Calu3 (cell line): ENCODE results near the gene ARHGEF26. TPM values are rescaled to one million over a fixed set of nuclear protein-coding genes. Genes with fewer than 3 reads are reported as not detected.

ENCODE experiments used
- BruUV-seq: library from RNA; stranded (reverse); fragments of 400-500 nt; replicated peaks from 2 replicates; lab custom pipeline; 2021; lab: Mats Ljungman, UMichigan
- CTCF ChIA-PET: fragments of 300-600 bp; sonication (Branson Sonifier 250); formaldehyde crosslinking; loops from one replicate; lab custom pipeline; 2022; ENCODE audit warnings: antibody characterized with exemption; lab: Charles Lee
- DNase-seq: peaks from one replicate; pipeline ENCODE4 v3.0.0; 2022
- H3K27ac Mint-ChIP-seq: one replicate; pipeline ENCODE4 v1.8.0; 2022; ENCODE audit warnings: mixed read lengths; ENCODE audit not compliant: unreplicated experiment
- H3K27me3 Mint-ChIP-seq: one replicate; pipeline ENCODE4 v1.8.0; 2022; ENCODE audit warnings: mixed read lengths; ENCODE audit not compliant: unreplicated experiment
- H3K36me3 Mint-ChIP-seq: one replicate; pipeline ENCODE4 v1.8.0; 2022; ENCODE audit warnings: mild to moderate bottlenecking, moderate library complexity, mixed read lengths; ENCODE audit not compliant: insufficient read depth, unreplicated experiment
- H3K4me1 Mint-ChIP-seq: one replicate; pipeline ENCODE4 v1.8.0; 2022; ENCODE audit warnings: mild to moderate bottlenecking, low read depth, mixed read lengths; ENCODE audit not compliant: unreplicated experiment
- H3K4me3 Mint-ChIP-seq: one replicate; pipeline ENCODE4 v1.8.0; 2022; ENCODE audit warnings: mild to moderate bottlenecking, low read depth, moderate library complexity, mixed read lengths; ENCODE audit not compliant: unreplicated experiment
- H3K9me3 Mint-ChIP-seq: one replicate; pipeline ENCODE4 v1.8.0; 2022; ENCODE audit warnings: low read depth, mixed read lengths; ENCODE audit not compliant: unreplicated experiment
- intact Hi-C: fragments of 100-400 bp; cut with micrococcal nuclease; formaldehyde crosslinking; loops from one replicate; pipeline ENCODE4 v1.10.0; 2022; ENCODE audit not compliant: unreplicated experiment
- total RNA-seq: library from RNA; stranded (reverse); gene quantifications from 2 replicates; pipeline ENCODE4 v1.2.3, GENCODE V29; 2022
- TF ChIP-seq, protein P1 (sequence below): fragments of 200-600 bp; IDR thresholded peaks from one replicate; pipeline ENCODE4 v1.8.0; 2022; ENCODE audit warnings: antibody characterized with exemption; ENCODE audit not compliant: unreplicated experiment

The ARHGEF26 gene
- total RNA-seq, 1 experiment from 2014 or later: 21.4 TPM

- DNase-seq: no peak
- Mint-ChIP-seq H3K27ac (no peak overlapping the region), H3K4me1 (no peaks in the 10 kb centered on the region), H3K4me3 (no peak overlapping the region), H3K36me3 (no peaks in the 10 kb centered on the region), H3K27me3 (no peaks in the 10 kb centered on the region), H3K9me3 (no peaks in the 10 kb centered on the region)
- TF ChIP-seq, protein P1, sequence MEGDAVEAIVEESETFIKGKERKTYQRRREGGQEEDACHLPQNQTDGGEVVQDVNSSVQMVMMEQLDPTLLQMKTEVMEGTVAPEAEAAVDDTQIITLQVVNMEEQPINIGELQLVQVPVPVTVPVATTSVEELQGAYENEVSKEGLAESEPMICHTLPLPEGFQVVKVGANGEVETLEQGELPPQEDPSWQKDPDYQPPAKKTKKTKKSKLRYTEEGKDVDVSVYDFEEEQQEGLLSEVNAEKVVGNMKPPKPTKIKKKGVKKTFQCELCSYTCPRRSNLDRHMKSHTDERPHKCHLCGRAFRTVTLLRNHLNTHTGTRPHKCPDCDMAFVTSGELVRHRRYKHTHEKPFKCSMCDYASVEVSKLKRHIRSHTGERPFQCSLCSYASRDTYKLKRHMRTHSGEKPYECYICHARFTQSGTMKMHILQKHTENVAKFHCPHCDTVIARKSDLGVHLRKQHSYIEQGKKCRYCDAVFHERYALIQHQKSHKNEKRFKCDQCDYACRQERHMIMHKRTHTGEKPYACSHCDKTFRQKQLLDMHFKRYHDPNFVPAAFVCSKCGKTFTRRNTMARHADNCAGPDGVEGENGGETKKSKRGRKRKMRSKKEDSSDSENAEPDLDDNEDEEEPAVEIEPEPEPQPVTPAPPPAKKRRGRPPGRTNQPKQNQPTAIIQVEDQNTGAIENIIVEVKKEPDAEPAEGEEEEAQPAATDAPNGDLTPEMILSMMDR: no peak
- intact Hi-C loops: no loop called here
- CTCF ChIA-PET: no interaction called here
- BruUV-seq: no TSS peak
These were observed 99.3 kb downstream of the ARHGEF26 start for GRCh38 chr3:154220462-154220861.

- BruUV-seq: no TSS peak
- Mint-ChIP-seq H3K36me3 (no peaks in the 10 kb centered on the region), H3K4me1 (no peaks in the 10 kb centered on the region), H3K4me3 (no peak overlapping the region), H3K27me3 (no peaks in the 10 kb centered on the region), H3K27ac (no peak overlapping the region), H3K9me3 (no peaks in the 10 kb centered on the region)
- no peak for DNase-seq
- intact Hi-C loops: no loop called here
- TF ChIP-seq, protein P1: no peak
- CTCF ChIA-PET: no interaction called here
These were observed 102.3 kb downstream of the ARHGEF26 start for GRCh38 chr3:154223519-154223918.

GRCh38 chr3:154224366-154224765 is 103.2 kb downstream of the ARHGEF26 start:
- H3K4me1 Mint-ChIP-seq: no peaks in the 10 kb centered on the region
- intact Hi-C loops: no loop called here
- no peak overlapping the region for H3K4me3 Mint-ChIP-seq
- CTCF ChIA-PET: interaction anchor here (0.7 kb wide), 1 partner anchor 86 kb away, joined by 3 read pairs; no protein-coding TSS in a partner anchor
- no peak for DNase-seq
- no peaks in the 10 kb centered on the region for H3K27me3 Mint-ChIP-seq
- BruUV-seq: no TSS peak
- H3K36me3 Mint-ChIP-seq: no peaks in the 10 kb centered on the region
- TF ChIP-seq, protein P1: no peak
- H3K27ac Mint-ChIP-seq: no peak overlapping the region
- H3K9me3 Mint-ChIP-seq: no peaks in the 10 kb centered on the region

DNA sequence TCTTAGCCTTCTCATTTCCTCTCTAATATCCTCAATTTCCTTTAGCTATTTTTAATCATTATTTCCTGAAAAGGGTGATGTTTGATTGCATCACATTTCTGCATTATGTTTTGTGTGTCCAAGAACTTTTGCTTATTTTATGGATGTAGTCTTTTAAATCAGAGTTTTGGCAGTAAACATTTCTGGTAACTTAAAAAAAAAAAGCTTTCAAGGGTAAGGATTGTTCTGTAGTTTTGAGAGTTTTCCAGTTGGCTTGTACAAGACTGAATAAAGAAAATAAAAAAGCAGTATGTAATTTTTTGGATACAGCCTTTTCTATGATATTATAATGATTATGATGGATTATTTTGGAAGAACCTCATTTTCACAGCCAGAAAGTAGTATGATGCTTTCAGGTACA is 103.7 kb downstream of the ARHGEF26 start:
- CTCF ChIA-PET: interaction anchor here (0.7 kb wide), 1 partner anchor 87 kb away, joined by 3 read pairs; no protein-coding TSS in a partner anchor
- Mint-ChIP-seq H3K27ac (no peak overlapping the region), H3K4me1 (no peaks in the 10 kb centered on the region), H3K4me3 (no peak overlapping the region), H3K9me3 (no peaks in the 10 kb centered on the region), H3K36me3 (no peaks in the 10 kb centered on the region), H3K27me3 (no peaks in the 10 kb centered on the region)
- DNase-seq: no peak
- TF ChIP-seq, protein P1: no peak
- no TSS peak for BruUV-seq
- intact Hi-C loops: no loop called here
